ENCODE data around the gene ATP1B2. TPM values are rescaled to one million over a fixed set of nuclear protein-coding genes. Genes with fewer than 3 reads are reported as not detected.

Gene ATP1B2
- total RNA-seq, 2 experiments from 2014 or later: not detected

DNA sequence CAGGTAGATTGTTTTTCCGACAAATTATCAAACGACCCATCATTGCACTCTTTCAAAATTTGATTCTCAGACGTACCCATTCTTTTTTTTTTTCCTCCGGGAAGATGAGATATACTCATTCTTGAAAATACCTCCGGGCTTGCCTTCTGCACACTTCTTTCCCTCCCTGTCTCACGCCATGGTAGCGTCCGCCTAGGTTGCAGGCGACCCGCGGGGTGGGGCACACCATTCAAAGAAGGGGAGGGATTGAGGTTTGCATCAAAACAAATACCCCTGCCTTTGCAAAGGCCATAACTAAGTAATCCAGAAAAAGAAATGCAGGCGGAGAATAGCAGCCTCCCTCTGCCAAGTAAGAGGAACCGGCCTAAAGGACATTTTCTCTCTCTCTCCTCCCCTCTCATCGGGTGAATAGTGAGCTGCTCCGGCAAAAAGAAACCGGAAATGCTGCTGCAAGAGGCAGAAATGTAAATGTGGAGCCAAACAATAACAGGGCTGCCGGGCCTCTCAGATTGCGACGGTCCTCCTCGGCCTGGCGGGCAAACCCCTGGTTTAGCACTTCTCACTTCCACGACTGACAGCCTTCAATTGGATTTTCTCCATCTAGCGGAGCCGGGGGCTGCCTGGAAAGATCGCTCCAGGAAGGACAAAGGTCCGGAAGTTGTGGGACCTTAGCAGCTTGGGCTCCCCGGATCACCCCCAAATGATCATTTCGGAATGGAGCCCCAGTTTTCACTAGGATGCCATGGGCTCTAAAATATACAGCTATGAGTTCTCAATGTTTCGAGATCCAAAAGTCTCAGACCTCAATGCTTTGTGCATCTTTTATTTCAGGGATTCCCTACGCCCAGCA lies 35.7 kb downstream of the ATP1B2 start:
- peaks cover 38% of the 10 kb centered on the region for H3K4me1 Mint-ChIP-seq (ENCODE audit: low read depth)

GRCh38 chr17:7687072-7687907 lies 36.6 kb downstream of the ATP1B2 start, which contains the start of gene TP53:
Gene TP53 (minus strand): TSS chr17:7687490. CDS start chr17:7676594, 10,896 bp downstream.
- DNase-seq: peak; percentile 95
- peak; percentile 58 for ATAC-seq
- Mint-ChIP-seq H3K36me3 (ENCODE audit: low read depth) (peaks cover 33% of the 10 kb centered on the region), H3K4me3 (peak within 1 kb of the TSS; percentile 98), H3K27me3 (ENCODE audit: low read depth) (no peaks in the 10 kb centered on the region), H3K4me1 (ENCODE audit: low read depth) (peaks cover 38% of the 10 kb centered on the region), H3K9me3 (ENCODE audit: insufficient read depth) (no peaks in the 10 kb centered on the region), H3K27ac (peak within 1 kb of the TSS; percentile 100)
- POLR2A ChIA-PET: interaction anchor here (0.6 to 5.3 kb wide), 51 partner anchors 11 to 671 kb away, joined by 3 to 101 read pairs (median 6); partner anchors contain the start of genes ACAP1, ATP1B2, CD68 and CNTROB
- CTCF ChIA-PET: interaction anchor here (0.6 to 7.2 kb wide), 59 partner anchors 8 to 1059 kb away, joined by 3 to 129 read pairs (median 5); partner anchors contain the start of genes ACAP1, ATP1B2, CD68 and DNAH2

More for the DNA sequence above, 35.7 kb downstream of the ATP1B2 start:
- H3K27me3 Mint-ChIP-seq (ENCODE audit: low read depth): no peaks in the 10 kb centered on the region
- CTCF ChIA-PET: interaction anchor here (0.7 to 7.2 kb wide), 41 partner anchors 8 to 1060 kb away, joined by 3 to 129 read pairs (median 7); partner anchors contain the start of genes ACADVL, ACAP1, ATP1B2 and DNAH2
- peaks cover 33% of the 10 kb centered on the region for H3K36me3 Mint-ChIP-seq (ENCODE audit: low read depth)
- H3K4me3 Mint-ChIP-seq: peak overlapping the region; percentile 98
- POLR2A ChIA-PET: interaction anchor here (0.6 to 5.3 kb wide), 51 partner anchors 10 to 562 kb away, joined by 3 to 101 read pairs (median 5); partner anchors contain the start of genes ACAP1, ATP1B2, CD68 and CNTROB
- peak overlapping the region; percentile 100 for H3K27ac Mint-ChIP-seq
- ATAC-seq: peak; percentile 45
- H3K9me3 Mint-ChIP-seq (ENCODE audit: insufficient read depth): no peaks in the 10 kb centered on the region
- DNase-seq: peak; percentile 88

DNA sequence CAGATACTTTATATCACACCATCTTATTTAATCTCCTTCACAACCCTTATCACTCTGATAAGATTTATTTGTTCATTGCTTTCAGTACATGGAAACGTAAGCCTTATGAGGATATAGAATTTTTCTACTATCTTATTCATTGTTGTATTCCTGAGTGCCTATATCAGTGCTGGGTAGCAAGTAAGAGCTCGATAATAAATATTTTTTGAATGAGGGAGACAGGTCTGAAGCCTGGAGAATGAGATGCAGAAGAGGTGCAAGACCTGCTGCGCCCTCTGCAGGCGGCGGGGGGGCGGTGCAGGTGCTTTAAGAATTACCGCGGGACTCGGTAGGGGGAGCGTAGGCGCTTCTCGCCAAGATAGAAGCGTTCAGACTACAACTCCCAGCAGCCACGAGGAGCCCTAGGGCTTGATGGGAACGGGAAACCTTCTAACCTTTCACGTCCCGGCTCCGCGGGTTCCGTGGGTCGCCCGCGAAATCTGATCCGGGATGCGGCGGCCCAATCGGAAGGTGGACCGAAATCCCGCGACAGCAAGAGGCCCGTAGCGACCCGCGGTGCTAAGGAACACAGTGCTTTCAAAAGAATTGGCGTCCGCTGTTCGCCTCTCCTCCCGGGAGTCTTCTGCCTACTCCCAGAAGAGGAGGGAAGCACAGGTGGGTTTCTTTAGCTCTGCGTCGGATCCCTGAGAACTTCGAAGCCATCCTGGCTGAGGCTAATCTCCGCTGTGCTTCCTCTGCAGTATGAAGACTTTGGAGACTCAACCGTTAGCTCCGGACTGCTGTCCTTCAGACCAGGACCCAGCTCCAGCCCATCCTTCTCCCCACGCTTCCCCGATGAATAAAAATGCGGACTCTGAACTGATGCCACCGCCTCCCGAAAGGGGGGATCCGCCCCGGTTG lies 37.4 kb downstream of the ATP1B2 start, which contains the start of gene WRAP53:
WRAP53 (plus strand) TSS at position 570 of the 900 bp plus-strand sequence; CDS start at position 742, 172 bp downstream.
- ATAC-seq: peak; percentile 85
- Mint-ChIP-seq H3K4me3 (peak within 1 kb of the TSS; percentile 98), H3K27me3 (ENCODE audit: low read depth) (no peaks in the 10 kb centered on the region)

GRCh38 chr17:7688808-7689316 lies 38.1 kb downstream of the ATP1B2 start:
- ChIA-PET CTCF (interaction anchor here (0.9 to 7.2 kb wide), 24 partner anchors 16 to 643 kb away, joined by 3 to 129 read pairs (median 12); partner anchors contain the start of genes CD68, DNAH2, EFNB3 and FXR2), POLR2A (interaction anchor here (0.6 to 5.3 kb wide), 7 partner anchors 16 to 253 kb away, joined by 3 to 101 read pairs (median 37); partner anchors contain the start of genes EFNB3, MPDU1, SAT2 and SHBG)
- DNase-seq (no peak), ATAC-seq (no peak)
- Mint-ChIP-seq H3K4me3 (peak overlapping the region; percentile 98), H3K27me3 (ENCODE audit: low read depth) (no peaks in the 10 kb centered on the region), H3K27ac (peak overlapping the region; percentile 100), H3K36me3 (ENCODE audit: low read depth) (peaks cover 35% of the 10 kb centered on the region), H3K9me3 (ENCODE audit: insufficient read depth) (no peaks in the 10 kb centered on the region), H3K4me1 (ENCODE audit: low read depth) (peaks cover 40% of the 10 kb centered on the region)

More for the DNA sequence above, 37.4 kb downstream of the ATP1B2 start, which contains the start of gene WRAP53:
- H3K9me3 Mint-ChIP-seq (ENCODE audit: insufficient read depth): no peaks in the 10 kb centered on the region
- CTCF ChIA-PET: interaction anchor here (0.6 to 7.2 kb wide), 60 partner anchors 9 to 1058 kb away, joined by 3 to 129 read pairs (median 5); partner anchors contain the start of genes ACAP1, ATP1B2, CD68 and DNAH2
- peaks cover 34% of the 10 kb centered on the region for H3K36me3 Mint-ChIP-seq (ENCODE audit: low read depth)
- POLR2A ChIA-PET: interaction anchor here (0.5 to 5.3 kb wide), 38 partner anchors 12 to 989 kb away, joined by 3 to 101 read pairs (median 6); partner anchors contain the start of genes ATP1B2, CTC1, EFNB3 and FXR2
- peak; percentile 97 for DNase-seq
- H3K27ac Mint-ChIP-seq: peak within 1 kb of the TSS; percentile 100
- H3K4me1 Mint-ChIP-seq (ENCODE audit: low read depth): peaks cover 40% of the 10 kb centered on the region

DNA sequence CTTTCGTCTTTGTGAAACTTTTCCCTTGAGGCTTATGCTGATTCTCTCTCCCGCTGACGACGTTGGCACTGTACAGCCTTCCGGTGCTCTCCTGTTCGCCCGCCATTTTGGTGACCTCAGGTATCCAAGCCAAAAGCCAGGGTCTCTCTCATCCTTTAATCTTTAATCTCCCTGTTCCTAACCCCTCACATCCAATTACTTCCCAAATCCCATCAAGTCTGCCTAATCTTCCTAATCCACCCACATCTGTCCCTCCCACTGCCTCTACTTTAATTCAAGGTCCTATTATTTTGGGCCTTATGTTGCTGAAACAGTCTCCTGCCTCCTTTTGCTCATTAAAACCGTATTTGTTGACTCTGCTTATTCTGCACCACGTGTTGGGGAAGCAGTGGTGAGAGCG lies 44.9 kb downstream of the ATP1B2 start:
- POLR2A ChIA-PET: no interaction called here
- H3K4me1 Mint-ChIP-seq (ENCODE audit: low read depth): peaks cover 2% of the 10 kb centered on the region
- peaks cover 31% of the 10 kb centered on the region for H3K36me3 Mint-ChIP-seq (ENCODE audit: low read depth)
- no peaks in the 10 kb centered on the region for H3K9me3 Mint-ChIP-seq (ENCODE audit: insufficient read depth)
- H3K4me3 Mint-ChIP-seq: no peak overlapping the region
- ATAC-seq (no peak), DNase-seq (no peak)
- CTCF ChIA-PET: no interaction called here
- no peaks in the 10 kb centered on the region for H3K27me3 Mint-ChIP-seq (ENCODE audit: low read depth)
- H3K27ac Mint-ChIP-seq: no peak overlapping the region

DNA sequence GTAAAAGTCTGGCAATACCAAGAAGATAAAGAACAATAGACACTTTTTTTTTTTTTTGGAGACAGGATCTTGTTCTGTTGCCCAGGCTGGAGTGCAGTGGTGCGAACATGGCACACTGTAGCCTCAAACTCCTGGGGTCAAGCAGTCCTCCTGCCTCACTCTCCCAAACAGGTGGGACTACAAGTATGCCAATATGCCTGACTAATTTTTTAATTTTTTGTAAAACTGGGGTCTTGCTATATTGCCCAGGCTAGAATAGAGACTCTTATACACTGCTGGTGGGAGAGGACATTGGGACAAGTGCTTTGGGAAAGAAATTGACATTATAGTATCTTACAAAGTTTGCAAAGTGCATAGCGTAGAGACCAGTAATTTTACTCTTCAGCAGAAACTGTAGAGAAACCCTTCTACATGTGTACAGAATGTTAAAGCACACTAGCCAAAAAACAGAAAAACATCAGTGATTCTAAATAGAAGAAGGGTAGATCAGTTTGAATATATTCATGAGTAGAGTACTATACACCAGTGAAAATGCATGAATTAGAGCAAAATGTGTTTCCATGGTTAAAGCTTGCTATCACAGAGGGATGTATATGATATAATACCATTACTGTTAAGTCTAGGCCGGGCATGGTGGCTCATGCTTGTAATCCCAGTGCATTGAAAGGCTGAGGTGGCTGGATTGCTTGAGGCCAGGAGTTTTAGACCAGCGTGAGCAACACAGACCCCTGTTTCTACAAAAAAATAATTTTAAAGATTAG lies 47.3 kb downstream of the ATP1B2 start:
- ChIA-PET POLR2A (no interaction called here), CTCF (no interaction called here)
- peaks cover 37% of the 10 kb centered on the region for H3K36me3 Mint-ChIP-seq (ENCODE audit: low read depth)
- H3K4me1 Mint-ChIP-seq (ENCODE audit: low read depth): peaks cover under 1% of the 10 kb centered on the region
- no peak overlapping the region for H3K27ac Mint-ChIP-seq
- H3K27me3 Mint-ChIP-seq (ENCODE audit: low read depth): no peaks in the 10 kb centered on the region
- no peak overlapping the region for H3K4me3 Mint-ChIP-seq
- ATAC-seq (no peak), DNase-seq (no peak)
- H3K9me3 Mint-ChIP-seq (ENCODE audit: insufficient read depth): no peaks in the 10 kb centered on the region

DNA sequence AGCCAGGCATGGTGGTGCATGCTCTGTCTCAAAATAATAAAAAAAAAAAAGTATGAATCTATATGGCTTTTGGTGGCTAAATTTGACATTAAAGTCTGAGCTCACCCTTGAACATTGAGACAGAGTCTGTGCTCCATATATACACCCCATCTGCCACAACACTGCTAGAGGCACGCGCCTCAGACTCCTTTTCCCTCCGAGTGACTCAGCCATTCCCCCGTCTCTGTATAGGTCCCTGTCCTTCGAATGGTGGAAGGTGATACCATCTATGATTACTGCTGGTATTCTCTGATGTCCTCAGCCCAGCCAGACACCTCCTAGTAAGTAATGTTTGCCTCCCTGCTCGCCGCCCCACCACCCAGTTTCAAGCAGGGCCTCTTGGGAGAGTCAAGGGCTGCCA lies 49.8 kb downstream of the ATP1B2 start:
- DNase-seq: no peak
- ChIA-PET CTCF (interaction anchor here (1.1 kb wide), 1 partner anchor 10 kb away, joined by 3 read pairs; no protein-coding TSS in a partner anchor), POLR2A (no interaction called here)
- ATAC-seq: no peak
- Mint-ChIP-seq H3K36me3 (ENCODE audit: low read depth) (peaks cover 33% of the 10 kb centered on the region), H3K4me3 (no peak overlapping the region), H3K4me1 (ENCODE audit: low read depth) (peaks cover 9% of the 10 kb centered on the region), H3K27ac (no peak overlapping the region), H3K27me3 (ENCODE audit: low read depth) (peaks cover 14% of the 10 kb centered on the region), H3K9me3 (ENCODE audit: insufficient read depth) (no peaks in the 10 kb centered on the region)

DNA sequence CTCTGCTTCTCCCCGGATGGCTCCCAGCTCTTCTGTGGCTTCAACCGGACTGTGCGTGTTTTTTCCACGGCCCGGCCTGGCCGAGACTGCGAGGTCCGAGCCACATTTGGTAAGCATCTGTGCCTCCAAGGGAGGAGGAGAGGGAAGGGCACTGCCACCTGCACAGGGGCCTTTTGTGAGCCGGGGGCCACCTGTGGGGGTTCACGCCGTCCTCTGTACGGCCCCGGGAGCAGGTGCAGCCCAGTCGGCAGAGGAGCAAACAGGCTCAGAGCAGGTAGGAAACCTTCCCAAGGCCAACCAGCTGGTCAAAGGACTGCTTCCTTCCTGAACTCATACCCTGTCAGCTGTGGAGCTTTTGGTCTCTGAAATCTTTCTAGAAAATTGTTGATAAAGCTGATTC lies 51.0 kb downstream of the ATP1B2 start:
- CTCF ChIA-PET: interaction anchor here (1.7 kb wide), 1 partner anchor 14 kb away, joined by 4 read pairs; the partner anchor contains the start of gene TP53
- Mint-ChIP-seq H3K27me3 (ENCODE audit: low read depth) (peaks cover 26% of the 10 kb centered on the region), H3K27ac (no peak overlapping the region), H3K9me3 (ENCODE audit: insufficient read depth) (no peaks in the 10 kb centered on the region), H3K36me3 (ENCODE audit: low read depth) (peaks cover 25% of the 10 kb centered on the region), H3K4me1 (ENCODE audit: low read depth) (peaks cover 13% of the 10 kb centered on the region), H3K4me3 (no peak overlapping the region)
- ATAC-seq: no peak
- POLR2A ChIA-PET: no interaction called here
- no peak for DNase-seq

- CTCF ChIA-PET: interaction anchor here (1.7 kb wide), 1 partner anchor 15 kb away, joined by 4 read pairs; the partner anchor contains the start of gene TP53
- POLR2A ChIA-PET: interaction anchor here (1.2 kb wide), 1 partner anchor 15 kb away, joined by 3 read pairs; the partner anchor contains the start of gene DNAH2
- H3K36me3 Mint-ChIP-seq (ENCODE audit: low read depth): peaks cover 23% of the 10 kb centered on the region
- H3K9me3 Mint-ChIP-seq (ENCODE audit: insufficient read depth): no peaks in the 10 kb centered on the region
- no peak overlapping the region for H3K4me3 Mint-ChIP-seq
- no peak for ATAC-seq
- no peak for DNase-seq
- H3K27ac Mint-ChIP-seq: no peak overlapping the region
- H3K27me3 Mint-ChIP-seq (ENCODE audit: low read depth): peaks cover 35% of the 10 kb centered on the region
- peaks cover 13% of the 10 kb centered on the region for H3K4me1 Mint-ChIP-seq (ENCODE audit: low read depth)
These were observed 52.0 kb downstream of the ATP1B2 start for GRCh38 chr17:7702776-7703175.

Data from activated CD8-positive, alpha-beta T cell treated with anti-CD3 and anti-CD28 coated beads, Interleukin-2, amount 10 ng/mL, durations not matched to agents 7 days and 5 days (primary cell).